Erythroblast (primary cell): Measurements from ENCODE around the gene IFIT3.

Source experiments
- GATA1 ChIP-seq: IDR thresholded peaks from 2 replicates; pipeline ENCODE4 v1.6.1; 2011; ENCODE audit warnings: low read depth, mild to moderate bottlenecking, control low read depth, low read length, moderate library complexity
- POLR2A ChIP-seq: IDR thresholded peaks from 2 replicates; pipeline ENCODE4 v1.6.1; 2011; ENCODE audit warnings: mild to moderate bottlenecking, low read length

- TF ChIP-seq POLR2A (no peak), GATA1 (no peak)
Observed at GRCh38 chr10:89351780-89352597, 24.2 kb downstream of the IFIT3 start.
